Activated T-cell treated with anti-CD3 and anti-CD28 coated beads, Interleukin-2, amount 50 U/mL, for 24 hours (primary cell): ENCODE data around the gene POU6F2.
A peak's percentile ranks its signal among the peaks of the same experiment; 100 is the strongest.
"Not testable (repeated sequence)": the region's sequence is repeated elsewhere in the genome, so short reads cannot be mapped to it uniquely, and the experiment has no call there.

Experiments used
- DNase-seq: peaks from one replicate; pipeline ENCODE4 v3.0.0-alpha.2; 2020
- H3K27ac Mint-ChIP-seq: 2 replicates; pipeline ENCODE4 v1.8.0; 2020; ENCODE audit warnings: mild to moderate bottlenecking, mixed read lengths
- H3K27me3 Mint-ChIP-seq: 2 replicates; pipeline ENCODE4 v1.8.0; 2020; ENCODE audit warnings: mixed read lengths
- H3K36me3 Mint-ChIP-seq: 2 replicates; pipeline ENCODE4 v1.8.0; 2020; ENCODE audit warnings: low read depth, mixed read lengths
- H3K4me1 Mint-ChIP-seq: 2 replicates; pipeline ENCODE4 v1.8.0; 2020; ENCODE audit warnings: low read depth, mixed read lengths
- H3K4me3 Mint-ChIP-seq: 2 replicates; pipeline ENCODE4 v1.8.0; 2020; ENCODE audit warnings: mild to moderate bottlenecking, moderate library complexity, mixed read lengths
- H3K9me3 Mint-ChIP-seq: 2 replicates; pipeline ENCODE4 v1.8.0; 2020; ENCODE audit warnings: mixed read lengths

The POU6F2 gene

GRCh38 chr7:38977685-38978084 lies at the start of gene POU6F2:
Gene POU6F2 (plus strand): TSS chr7:38977909. CDS start chr7:38977954, 45 bp downstream.
- Mint-ChIP-seq H3K27me3 (peaks cover 56% of the 10 kb centered on the region), H3K36me3 (no peaks in the 10 kb centered on the region), H3K9me3 (no peaks in the 10 kb centered on the region), H3K4me1 (no peaks in the 10 kb centered on the region), H3K4me3 (no peak within 1 kb of the TSS), H3K27ac (no peak within 1 kb of the TSS)
- no peak for DNase-seq

GRCh38 chr7:38928506-38928905 lies 49.2 kb upstream of the POU6F2 start:
- Mint-ChIP-seq H3K27ac (no peak overlapping the region), H3K4me1 (peaks cover 1% of the 10 kb centered on the region), H3K4me3 (no peak overlapping the region), H3K9me3 (no peaks in the 10 kb centered on the region), H3K36me3 (no peaks in the 10 kb centered on the region), H3K27me3 (peaks cover 6% of the 10 kb centered on the region)
- DNase-seq: no peak

GRCh38 chr7:38929460-38930171 lies 48.1 kb upstream of the POU6F2 start:
- Mint-ChIP-seq H3K4me3 (no peak overlapping the region), H3K9me3 (no peaks in the 10 kb centered on the region), H3K27me3 (peaks cover 6% of the 10 kb centered on the region), H3K36me3 (no peaks in the 10 kb centered on the region), H3K4me1 (peaks cover 1% of the 10 kb centered on the region), H3K27ac (no peak overlapping the region)
- DNase-seq: no peak

- no peaks in the 10 kb centered on the region for H3K36me3 Mint-ChIP-seq
- peaks cover 2% of the 10 kb centered on the region for H3K27me3 Mint-ChIP-seq
- H3K4me1 Mint-ChIP-seq: peaks cover 1% of the 10 kb centered on the region
- H3K27ac Mint-ChIP-seq: no peak overlapping the region
- no peak overlapping the region for H3K4me3 Mint-ChIP-seq
- no peaks in the 10 kb centered on the region for H3K9me3 Mint-ChIP-seq
- peak; percentile 50 for DNase-seq
Observed at GRCh38 chr7:38932509-38933168, 45.1 kb upstream of the POU6F2 start.

- H3K36me3 Mint-ChIP-seq: no peaks in the 10 kb centered on the region
Observed at GRCh38 chr7:38934051-38934450, 43.7 kb upstream of the POU6F2 start.

GRCh38 chr7:38934536-38934935 lies 43.2 kb upstream of the POU6F2 start:
- Mint-ChIP-seq H3K4me3 (no peak overlapping the region), H3K36me3 (no peaks in the 10 kb centered on the region), H3K4me1 (no peaks in the 10 kb centered on the region), H3K27ac (no peak overlapping the region), H3K9me3 (no peaks in the 10 kb centered on the region), H3K27me3 (peaks cover 3% of the 10 kb centered on the region)
- no peak for DNase-seq

More at GRCh38 chr7:38934051-38934450, 43.7 kb upstream of the POU6F2 start:
- H3K4me1 Mint-ChIP-seq: no peaks in the 10 kb centered on the region
- H3K9me3 Mint-ChIP-seq: no peaks in the 10 kb centered on the region
- no peak overlapping the region for H3K4me3 Mint-ChIP-seq
- no peak for DNase-seq
- peaks cover under 1% of the 10 kb centered on the region for H3K27me3 Mint-ChIP-seq
- H3K27ac Mint-ChIP-seq: no peak overlapping the region

- Mint-ChIP-seq H3K36me3 (no peaks in the 10 kb centered on the region), H3K27me3 (peaks cover 3% of the 10 kb centered on the region), H3K4me1 (no peaks in the 10 kb centered on the region), H3K27ac (no peak overlapping the region), H3K4me3 (no peak overlapping the region), H3K9me3 (no peaks in the 10 kb centered on the region)
- no peak for DNase-seq
Observed at GRCh38 chr7:38936641-38937040, 41.1 kb upstream of the POU6F2 start.

- no peaks in the 10 kb centered on the region for H3K36me3 Mint-ChIP-seq
- no peak overlapping the region for H3K27ac Mint-ChIP-seq
- no peaks in the 10 kb centered on the region for H3K9me3 Mint-ChIP-seq
- H3K27me3 Mint-ChIP-seq: peaks cover 7% of the 10 kb centered on the region
- no peak overlapping the region for H3K4me3 Mint-ChIP-seq
- H3K4me1 Mint-ChIP-seq: no peaks in the 10 kb centered on the region
- DNase-seq: no peak
Observed at GRCh38 chr7:38938001-38938485, 39.7 kb upstream of the POU6F2 start.

GRCh38 chr7:38938589-38938988 lies 39.1 kb upstream of the POU6F2 start:
- Mint-ChIP-seq H3K27me3 (peaks cover 7% of the 10 kb centered on the region), H3K27ac (no peak overlapping the region), H3K4me1 (no peaks in the 10 kb centered on the region), H3K4me3 (no peak overlapping the region), H3K36me3 (no peaks in the 10 kb centered on the region), H3K9me3 (no peaks in the 10 kb centered on the region)
- no peak for DNase-seq

GRCh38 chr7:38940774-38941173 lies 36.9 kb upstream of the POU6F2 start:
- H3K9me3 Mint-ChIP-seq: no peaks in the 10 kb centered on the region
- H3K27me3 Mint-ChIP-seq: peaks cover 9% of the 10 kb centered on the region
- no peaks in the 10 kb centered on the region for H3K36me3 Mint-ChIP-seq
- no peak overlapping the region for H3K27ac Mint-ChIP-seq
- DNase-seq: no peak
- no peaks in the 10 kb centered on the region for H3K4me1 Mint-ChIP-seq
- no peak overlapping the region for H3K4me3 Mint-ChIP-seq

GRCh38 chr7:38942431-38943051 lies 35.2 kb upstream of the POU6F2 start:
- Mint-ChIP-seq H3K4me3 (no peak overlapping the region), H3K9me3 (no peaks in the 10 kb centered on the region), H3K27ac (no peak overlapping the region), H3K36me3 (no peaks in the 10 kb centered on the region), H3K4me1 (no peaks in the 10 kb centered on the region), H3K27me3 (peaks cover 16% of the 10 kb centered on the region)
- DNase-seq: no peak

- not testable (repeated sequence) for DNase-seq, H3K9me3 Mint-ChIP-seq, H3K36me3 Mint-ChIP-seq, H3K27ac Mint-ChIP-seq, H3K4me3 Mint-ChIP-seq, H3K4me1 Mint-ChIP-seq
- peaks cover 16% of the 10 kb centered on the region for H3K27me3 Mint-ChIP-seq
Observed at GRCh38 chr7:38947541-38947940, 30.2 kb upstream of the POU6F2 start.

GRCh38 chr7:38950309-38950708 lies 27.4 kb upstream of the POU6F2 start:
- H3K27me3 Mint-ChIP-seq: peaks cover 20% of the 10 kb centered on the region
- H3K4me3 Mint-ChIP-seq: no peak overlapping the region
- H3K27ac Mint-ChIP-seq: no peak overlapping the region
- H3K9me3 Mint-ChIP-seq: no peaks in the 10 kb centered on the region
- no peaks in the 10 kb centered on the region for H3K36me3 Mint-ChIP-seq
- no peaks in the 10 kb centered on the region for H3K4me1 Mint-ChIP-seq
- DNase-seq: no peak

GRCh38 chr7:38951213-38951612 lies 26.5 kb upstream of the POU6F2 start:
- no peaks in the 10 kb centered on the region for H3K36me3 Mint-ChIP-seq
- no peak for DNase-seq
- H3K9me3 Mint-ChIP-seq: no peaks in the 10 kb centered on the region
- H3K4me1 Mint-ChIP-seq: no peaks in the 10 kb centered on the region
- H3K4me3 Mint-ChIP-seq: no peak overlapping the region
- H3K27ac Mint-ChIP-seq: no peak overlapping the region
- peaks cover 24% of the 10 kb centered on the region for H3K27me3 Mint-ChIP-seq

- H3K27me3 Mint-ChIP-seq: peaks cover 30% of the 10 kb centered on the region
- H3K4me1 Mint-ChIP-seq: no peaks in the 10 kb centered on the region
- no peaks in the 10 kb centered on the region for H3K9me3 Mint-ChIP-seq
Observed at GRCh38 chr7:38953227-38953626, 24.5 kb upstream of the POU6F2 start.

More at GRCh38 chr7:38953227-38953626, 24.5 kb upstream of the POU6F2 start:
- no peaks in the 10 kb centered on the region for H3K36me3 Mint-ChIP-seq
- no peak overlapping the region for H3K27ac Mint-ChIP-seq
- DNase-seq: no peak
- H3K4me3 Mint-ChIP-seq: no peak overlapping the region
